Endothelial cell of umbilical vein (primary cell): Measurements from ENCODE around the gene STXBP5L. TPM values are rescaled to one million over a fixed set of nuclear protein-coding genes. Genes with fewer than 3 reads are reported as not detected.

ENCODE experiments used
- BruUV-seq: library from RNA; stranded (reverse); fragments of 400-500 nt; replicated peaks from 2 replicates; lab custom pipeline; 2021; lab: Mats Ljungman, UMichigan
- CTCF ChIA-PET: fragments of 300-600, 350-600 bp; sonication (Branson Sonifier 250); formaldehyde crosslinking; loops from one replicate; lab custom pipeline; 2021; ENCODE audit warnings: antibody characterized with exemption, inconsistent platforms; lab: Charles Lee
- POLR2A ChIA-PET: fragments of 300-600, 350-600 bp; sonication (Branson Sonifier 250); formaldehyde crosslinking; loops from one replicate; lab custom pipeline; 2021; ENCODE audit warnings: antibody characterized with exemption, inconsistent platforms; lab: Charles Lee
- DNase-seq: peaks from one replicate; pipeline ENCODE4 v3.0.0-alpha.2; 2011; ENCODE audit warnings: low read depth, low spot score
- FAIRE-seq: peaks from 2 replicates; lab custom pipeline; 2011; peaks lifted over from hg19 to GRCh38; lab: Jason Lieb, UNC
- H2AFZ ChIP-seq: 2 replicates; pipeline ENCODE4 v1.6.0; 2012; ENCODE audit warnings: low read depth, low read length, control low read depth, inconsistent platforms
- H3K27ac ChIP-seq: 2 replicates; pipeline ENCODE4 v1.5.1; 2011; ENCODE audit warnings: low read depth, mild to moderate bottlenecking, control low read depth, low read length, moderate library complexity; ENCODE audit not compliant: insufficient read depth
- H3K27me3 ChIP-seq, 2 experiments: 2 replicates each; pipeline versions ENCODE4 v1.6.0 to v1.6.1; 2011; ENCODE audit warnings: low read length in 2 of 2, mixed read lengths in 1 of 2; ENCODE audit not compliant: control insufficient read depth in 2 of 2, insufficient read depth in 2 of 2
- H3K36me3 ChIP-seq, 2 experiments: 2 replicates in 1 of 2; 3 replicates in 1 of 2; pipeline ENCODE4 v1.5.1; 2011; ENCODE audit warnings: low read length in 2 of 2, mild to moderate bottlenecking in 1 of 2, moderate library complexity in 1 of 2; ENCODE audit not compliant: control insufficient read depth in 2 of 2, insufficient read depth in 2 of 2; ENCODE audit errors: extremely low read depth in 1 of 2
- H3K4me1 ChIP-seq: 3 replicates; pipeline ENCODE4 v1.5.1; 2011; ENCODE audit warnings: mild to moderate bottlenecking, low read length; ENCODE audit not compliant: control insufficient read depth, insufficient read depth; ENCODE audit errors: extremely low read depth
- H3K4me2 ChIP-seq: 2 replicates; pipeline ENCODE4 v1.6.1; 2011; ENCODE audit warnings: low read length, control low read depth, mixed read lengths; ENCODE audit not compliant: insufficient read depth
- H3K4me3 ChIP-seq, 3 experiments: fragments of 200-600 bp in 1 of 3; sonication (generic), shearing (Covaris generic) in 1 of 3; replicated peaks in 1 of 3; 2 replicates each; pipeline ENCODE4 v1.5.1; 2011 to 2016; ENCODE audit warnings: control low read depth in 3 of 3, low read length in 3 of 3, mild to moderate bottlenecking in 2 of 3, inconsistent platforms in 1 of 3, low read depth in 1 of 3, moderate library complexity in 1 of 3; ENCODE audit not compliant: insufficient read depth in 1 of 3
- H3K79me2 ChIP-seq: 2 replicates; pipeline ENCODE4 v1.6.0; 2012; ENCODE audit warnings: low read length, inconsistent platforms; ENCODE audit not compliant: control insufficient read depth, insufficient read depth
- H3K9ac ChIP-seq: replicated peaks from 2 replicates; pipeline ENCODE3; 2011; ENCODE audit warnings: low read length, control low read depth; ENCODE audit not compliant: insufficient read depth; ENCODE audit errors: extremely low read depth
- H3K9me1 ChIP-seq: replicated peaks from 3 replicates; pipeline ENCODE4 v1.6.0; 2011; ENCODE audit warnings: mild to moderate bottlenecking, low read length; ENCODE audit not compliant: control insufficient read depth, insufficient read depth; ENCODE audit errors: extremely low read depth
- H3K9me3 ChIP-seq: replicated peaks from 2 replicates; pipeline ENCODE4 v1.5.1; 2012; ENCODE audit warnings: low read length, inconsistent platforms; ENCODE audit not compliant: control insufficient read depth, insufficient read depth
- H4K20me1 ChIP-seq: replicated peaks from 2 replicates; pipeline ENCODE3; 2011; ENCODE audit warnings: mild to moderate bottlenecking, low read length; ENCODE audit not compliant: control insufficient read depth, insufficient read depth; ENCODE audit errors: extremely low read depth
- CTCF ChIP-seq, 2 donors: IDR thresholded peaks; 1 replicate in 1 of 2; 2 replicates in 1 of 2; pipeline ENCODE4 v1.5.1; 2011; ENCODE audit warnings: low read length in 2 of 2, mild to moderate bottlenecking in 2 of 2, moderate library complexity in 2 of 2, control low read depth in 1 of 2, inconsistent platforms in 1 of 2, low read depth in 1 of 2; ENCODE audit not compliant: insufficient read depth in 1 of 2; ENCODE audit errors: extremely low read depth in 1 of 2
- EZH2 ChIP-seq: IDR thresholded peaks from 2 replicates; pipeline ENCODE4 v1.6.1; 2012; ENCODE audit warnings: borderline replicate concordance, low read depth, mild to moderate bottlenecking, moderate library complexity, low read length, inconsistent platforms; ENCODE audit not compliant: severe bottlenecking
- FOS ChIP-seq: IDR thresholded peaks from 2 replicates; pipeline ENCODE4 v1.6.1; 2011; ENCODE audit warnings: mild to moderate bottlenecking, low read length, moderate library complexity, borderline replicate concordance; ENCODE audit not compliant: insufficient read depth
- GATA2 ChIP-seq: IDR thresholded peaks from 2 replicates; pipeline ENCODE4 v1.7.0; 2011; ENCODE audit warnings: low read depth, mild to moderate bottlenecking, moderate library complexity, mixed read lengths, low read length; ENCODE audit not compliant: insufficient read length, insufficient read depth
- JUN ChIP-seq: IDR thresholded peaks from 2 replicates; pipeline ENCODE4 v1.6.1; 2011; ENCODE audit warnings: borderline replicate concordance, low read depth; ENCODE audit not compliant: insufficient read length, insufficient read depth
- MYC ChIP-seq: IDR thresholded peaks from one replicate; pipeline ENCODE4 v1.6.1; 2011; ENCODE audit warnings: mild to moderate bottlenecking, low read depth, low read length
- POLR2A ChIP-seq: IDR thresholded peaks from 2 replicates; pipeline ENCODE4 v1.6.1; 2012; ENCODE audit warnings: low read depth, mild to moderate bottlenecking, control low read depth, low read length
- POLR2AphosphoS5 ChIP-seq: IDR thresholded peaks from 2 replicates; pipeline ENCODE4 v1.6.1; 2012; ENCODE audit warnings: low read depth, mild to moderate bottlenecking, control low read depth, low read length, moderate library complexity; ENCODE audit not compliant: insufficient read depth
- dilution Hi-C: fragments of 300-500 bp; cut with MboI; formaldehyde crosslinking; loops from one replicate; pipeline ENCODE4 v1.15.0; 2019; ENCODE audit warnings: low sequenced_read_pairs; ENCODE audit not compliant: extremely low pct_ligation_motif_present
- intact Hi-C: fragments of 100-400 bp; cut with micrococcal nuclease; formaldehyde crosslinking; loops from one replicate; pipeline ENCODE4 v1.10.0; 2022
- polyA plus RNA-seq, 4 experiments: library from polyadenylated mRNA; depleted of rRNA in 3 of 4; stranded (reverse) in 3 of 4; unstranded in 1 of 4; fragments of >200 nt; gene quantifications; 2 replicates each; pipeline versions ENCODE4 v1.2.1 to v1.2.3, GENCODE V29; 2011 to 2012; ENCODE audit warnings: missing spikeins in 1 of 4
- total RNA-seq: library from RNA; stranded (reverse); gene quantifications from 2 replicates; pipeline ENCODE4 v1.2.3, GENCODE V29; 2021
- TF ChIP-seq, protein P1 (sequence below): IDR thresholded peaks from 2 replicates; pipeline ENCODE4 v1.6.1; 2011; ENCODE audit not compliant: insufficient read depth, insufficient read length

Gene STXBP5L
- total and polyA plus RNA-seq, 2 donors (not counting 3 experiments of a cell fraction or from before 2014, with no cell fraction given) = not detected

DNA sequence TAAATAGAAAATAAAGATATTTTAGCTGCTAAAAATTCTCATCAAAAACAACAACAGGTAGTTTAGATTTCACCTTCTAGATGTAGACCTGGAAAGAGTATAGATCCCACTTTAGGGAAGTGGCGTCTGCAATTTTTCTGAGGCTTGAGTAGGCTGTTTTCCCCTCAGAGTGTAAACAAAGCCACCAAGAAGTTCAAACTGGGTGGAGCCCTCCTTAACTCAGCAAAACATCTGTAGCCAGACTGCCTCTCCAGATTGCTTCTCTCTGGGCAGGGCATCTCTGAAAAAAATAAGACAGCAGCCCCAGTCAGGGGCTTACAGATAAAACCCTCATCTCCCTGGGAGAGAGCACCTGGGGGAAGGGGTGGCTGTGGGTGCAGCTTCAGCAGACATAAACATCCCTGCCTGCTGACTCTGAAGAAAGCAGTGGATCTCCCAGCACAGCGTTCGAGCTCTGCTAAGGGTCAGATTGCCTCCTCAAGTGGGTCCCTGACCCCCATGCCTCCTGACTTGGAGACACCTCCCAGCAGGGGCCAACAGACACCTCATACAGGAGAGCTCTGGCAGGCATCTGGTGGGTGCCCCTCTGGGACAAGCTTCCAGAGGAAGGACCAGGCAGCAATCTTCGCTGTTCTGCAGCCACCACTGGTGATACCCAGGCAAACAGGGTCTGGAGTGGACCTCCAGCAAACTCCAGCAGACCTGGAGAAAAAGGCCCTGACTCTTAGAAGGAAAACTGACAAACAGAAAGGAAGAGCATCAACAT, 259.6 kb downstream of the STXBP5L start:
- H3K4me2 ChIP-seq = no peak overlapping the region
- no peak overlapping the region for H3K4me3 ChIP-seq
- no peak overlapping the region for H2AFZ ChIP-seq
- no peaks in the 10 kb centered on the region for H3K36me3 ChIP-seq
- no peaks in the 10 kb centered on the region for H3K27me3 ChIP-seq
- no peaks in the 10 kb centered on the region for H4K20me1 ChIP-seq
- no peaks in the 10 kb centered on the region for H3K9me1 ChIP-seq
- no TSS peak for BruUV-seq
- ChIA-PET CTCF (no interaction called here), POLR2A (no interaction called here)
- no peak overlapping the region for H3K9ac ChIP-seq
- H3K27ac ChIP-seq = no peak overlapping the region
- dilution Hi-C loops = no loop called here
- TF ChIP-seq EZH2 (no peak), FOS (no peak), JUN (no peak), POLR2A (no peak), GATA2 (no peak), POLR2AphosphoS5 (no peak), CTCF (IDR thresholded peaks at IDR 0.05; ENCODE audit: extremely low read depth in 1 of 2, insufficient read depth in 1 of 2, low read depth in 1 of 2, low read length in 2 of 2) (no peak), MYC (no peak)
- TF ChIP-seq, protein P1, sequence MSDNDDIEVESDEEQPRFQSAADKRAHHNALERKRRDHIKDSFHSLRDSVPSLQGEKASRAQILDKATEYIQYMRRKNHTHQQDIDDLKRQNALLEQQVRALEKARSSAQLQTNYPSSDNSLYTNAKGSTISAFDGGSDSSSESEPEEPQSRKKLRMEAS = no peak
- FAIRE-seq (no peak), DNase-seq (no peak)
- no peaks in the 10 kb centered on the region for H3K9me3 ChIP-seq
- intact Hi-C loops = no loop called here
- H3K4me1 ChIP-seq = no peaks in the 10 kb centered on the region
- H3K79me2 ChIP-seq = no peaks in the 10 kb centered on the region
